Measurements from ENCODE around the gene ROBO3. TPM values are rescaled to one million over a fixed set of nuclear protein-coding genes. Genes with fewer than 3 reads are reported as not detected.
A peak's percentile ranks its signal among the peaks of the same experiment; 100 is the strongest.

Gene ROBO3
- total RNA-seq, 2 experiments from 2014 or later: 12.0 to 12.1 TPM

GRCh38 chr11:124835918-124836317 is 29.3 kb upstream of the ROBO3 start:
- H3K27ac Mint-ChIP-seq: no peak overlapping the region
- H3K36me3 Mint-ChIP-seq (ENCODE audit: low read depth): peaks cover 2% of the 10 kb centered on the region
- DNase-seq: no peak
- peaks cover 17% of the 10 kb centered on the region for H3K4me1 Mint-ChIP-seq
- CTCF ChIA-PET: interaction anchor here (0.6 to 3.2 kb wide), 7 partner anchors 22 to 179 kb away, joined by 3 to 15 read pairs (median 4); no protein-coding TSS in a partner anchor
- peaks cover 54% of the 10 kb centered on the region for H3K27me3 Mint-ChIP-seq
- peak overlapping the region; percentile 67 for H3K4me3 Mint-ChIP-seq
- no peaks in the 10 kb centered on the region for H3K9me3 Mint-ChIP-seq
- POLR2A ChIA-PET: no interaction called here

GRCh38 chr11:124837491-124837856 is 27.8 kb upstream of the ROBO3 start:
- peak overlapping the region; percentile 67 for H3K4me3 Mint-ChIP-seq
- no peaks in the 10 kb centered on the region for H3K9me3 Mint-ChIP-seq
- peaks cover 2% of the 10 kb centered on the region for H3K36me3 Mint-ChIP-seq (ENCODE audit: low read depth)
- peak; percentile 17 for DNase-seq
- H3K4me1 Mint-ChIP-seq: peaks cover 17% of the 10 kb centered on the region
- H3K27me3 Mint-ChIP-seq: peaks cover 64% of the 10 kb centered on the region
- H3K27ac Mint-ChIP-seq: no peak overlapping the region
- POLR2A ChIA-PET: no interaction called here
- CTCF ChIA-PET: interaction anchor here (0.7 to 3.2 kb wide), 11 partner anchors 9 to 173 kb away, joined by 3 to 15 read pairs (median 3); partner anchors contain the start of genes SIAE and SPA17

GRCh38 chr11:124838805-124839127 is 26.5 kb upstream of the ROBO3 start:
- Mint-ChIP-seq H3K9me3 (no peaks in the 10 kb centered on the region), H3K4me3 (no peak overlapping the region), H3K4me1 (peaks cover 17% of the 10 kb centered on the region), H3K36me3 (ENCODE audit: low read depth) (peaks cover 2% of the 10 kb centered on the region), H3K27me3 (peaks cover 69% of the 10 kb centered on the region), H3K27ac (no peak overlapping the region)
- ChIA-PET POLR2A (no interaction called here), CTCF (interaction anchor here (1.3 to 3.2 kb wide), 4 partner anchors 16 to 174 kb away, joined by 4 to 15 read pairs (median 4); no protein-coding TSS in a partner anchor)
- no peak for DNase-seq

GRCh38 chr11:124839128-124839971 is 25.9 kb upstream of the ROBO3 start:
- H3K4me3 Mint-ChIP-seq: no peak overlapping the region

GRCh38 chr11:124839972-124840621 is 25.1 kb upstream of the ROBO3 start:
- H3K27me3 Mint-ChIP-seq: peaks cover 79% of the 10 kb centered on the region
- peaks cover 17% of the 10 kb centered on the region for H3K4me1 Mint-ChIP-seq
- POLR2A ChIA-PET: no interaction called here
- H3K27ac Mint-ChIP-seq: no peak overlapping the region
- peak overlapping the region; percentile 26 for H3K4me3 Mint-ChIP-seq
- CTCF ChIA-PET: interaction anchor here (1.2 to 2.0 kb wide), 2 partner anchors 18 to 25 kb away, joined by 3 to 5 read pairs; partner anchors contain the start of gene ROBO3
- H3K9me3 Mint-ChIP-seq: no peaks in the 10 kb centered on the region
- DNase-seq: no peak
- H3K36me3 Mint-ChIP-seq (ENCODE audit: low read depth): peaks cover 2% of the 10 kb centered on the region

More at GRCh38 chr11:124839128-124839971, 25.9 kb upstream of the ROBO3 start:
- CTCF ChIA-PET: interaction anchor here (1.2 to 3.2 kb wide), 3 partner anchors 19 to 26 kb away, joined by 3 to 15 read pairs (median 5); partner anchors contain the start of gene ROBO3
- Mint-ChIP-seq H3K27ac (no peak overlapping the region), H3K36me3 (ENCODE audit: low read depth) (peaks cover 2% of the 10 kb centered on the region), H3K9me3 (no peaks in the 10 kb centered on the region), H3K27me3 (peaks cover 72% of the 10 kb centered on the region), H3K4me1 (peaks cover 17% of the 10 kb centered on the region)
- POLR2A ChIA-PET: no interaction called here
- no peak for DNase-seq

GRCh38 chr11:124840666-124841065 is 24.6 kb upstream of the ROBO3 start:
- H3K4me1 Mint-ChIP-seq: peaks cover 17% of the 10 kb centered on the region
- no peak for DNase-seq
- H3K27me3 Mint-ChIP-seq: peaks cover 82% of the 10 kb centered on the region
- POLR2A ChIA-PET: no interaction called here
- no peaks in the 10 kb centered on the region for H3K9me3 Mint-ChIP-seq
- CTCF ChIA-PET: interaction anchor here (1.2 to 2.0 kb wide), 2 partner anchors 17 to 25 kb away, joined by 3 to 5 read pairs; partner anchors contain the start of gene ROBO3
- H3K27ac Mint-ChIP-seq: no peak overlapping the region
- H3K4me3 Mint-ChIP-seq: no peak overlapping the region
- peaks cover 2% of the 10 kb centered on the region for H3K36me3 Mint-ChIP-seq (ENCODE audit: low read depth)

- CTCF ChIA-PET: interaction anchor here (1.5 kb wide), 1 partner anchor 25 kb away, joined by 7 read pairs; no protein-coding TSS in a partner anchor
- POLR2A ChIA-PET: no interaction called here
- Mint-ChIP-seq H3K36me3 (ENCODE audit: low read depth) (peaks cover 2% of the 10 kb centered on the region), H3K4me3 (no peak overlapping the region), H3K9me3 (no peaks in the 10 kb centered on the region), H3K27ac (no peak overlapping the region), H3K27me3 (peaks cover 87% of the 10 kb centered on the region), H3K4me1 (peaks cover 15% of the 10 kb centered on the region)
- DNase-seq: no peak
These were observed 24.0 kb upstream of the ROBO3 start for GRCh38 chr11:124841201-124841600.

- no peak for DNase-seq
- Mint-ChIP-seq H3K27ac (no peak overlapping the region), H3K36me3 (ENCODE audit: low read depth) (peaks cover 2% of the 10 kb centered on the region), H3K4me1 (peaks cover 11% of the 10 kb centered on the region), H3K9me3 (no peaks in the 10 kb centered on the region), H3K4me3 (no peak overlapping the region), H3K27me3 (peaks cover 92% of the 10 kb centered on the region)
- ChIA-PET POLR2A (no interaction called here), CTCF (interaction anchor here (0.6 to 1.5 kb wide), 2 partner anchors 24 to 278 kb away, joined by 3 to 7 read pairs; no protein-coding TSS in a partner anchor)
These were observed 23.4 kb upstream of the ROBO3 start for GRCh38 chr11:124841840-124842239.

- H3K27ac Mint-ChIP-seq: no peak overlapping the region
- DNase-seq: no peak
- no peaks in the 10 kb centered on the region for H3K9me3 Mint-ChIP-seq
- H3K4me1 Mint-ChIP-seq: peaks cover 6% of the 10 kb centered on the region
- no peak overlapping the region for H3K4me3 Mint-ChIP-seq
- ChIA-PET POLR2A (no interaction called here), CTCF (interaction anchor here (0.6 to 1.5 kb wide), 2 partner anchors 24 to 278 kb away, joined by 3 to 7 read pairs; no protein-coding TSS in a partner anchor)
- peaks cover 93% of the 10 kb centered on the region for H3K27me3 Mint-ChIP-seq
- peaks cover 2% of the 10 kb centered on the region for H3K36me3 Mint-ChIP-seq (ENCODE audit: low read depth)
These were observed 22.9 kb upstream of the ROBO3 start for GRCh38 chr11:124842305-124842704.

GRCh38 chr11:124843616-124843910 is 21.7 kb upstream of the ROBO3 start:
- Mint-ChIP-seq H3K27ac (no peak overlapping the region), H3K4me3 (no peak overlapping the region), H3K9me3 (no peaks in the 10 kb centered on the region), H3K36me3 (ENCODE audit: low read depth) (peaks cover 2% of the 10 kb centered on the region), H3K4me1 (peaks cover 5% of the 10 kb centered on the region), H3K27me3 (peaks cover 93% of the 10 kb centered on the region)
- ChIA-PET CTCF (interaction anchor here (2.0 kb wide), 1 partner anchor 23 kb away, joined by 8 read pairs; no protein-coding TSS in a partner anchor), POLR2A (interaction anchor here (0.6 kb wide), 1 partner anchor 82 kb away, joined by 3 read pairs; no protein-coding TSS in a partner anchor)
- DNase-seq: no peak

GRCh38 chr11:124844664-124845079 is 20.6 kb upstream of the ROBO3 start:
- H3K4me1 Mint-ChIP-seq: peaks cover 5% of the 10 kb centered on the region
- H3K9me3 Mint-ChIP-seq: no peaks in the 10 kb centered on the region
- H3K4me3 Mint-ChIP-seq: no peak overlapping the region
- no peak overlapping the region for H3K27ac Mint-ChIP-seq
- CTCF ChIA-PET: interaction anchor here (1.6 to 2.0 kb wide), 2 partner anchors 22 to 201 kb away, joined by 3 to 8 read pairs; no protein-coding TSS in a partner anchor
- peaks cover 98% of the 10 kb centered on the region for H3K27me3 Mint-ChIP-seq
- peaks cover 2% of the 10 kb centered on the region for H3K36me3 Mint-ChIP-seq (ENCODE audit: low read depth)
- no peak for DNase-seq
- POLR2A ChIA-PET: no interaction called here

GRCh38 chr11:124846070-124846673 is 19.1 kb upstream of the ROBO3 start:
- DNase-seq: no peak
- peaks cover 97% of the 10 kb centered on the region for H3K27me3 Mint-ChIP-seq
- H3K4me3 Mint-ChIP-seq: no peak overlapping the region
- no peaks in the 10 kb centered on the region for H3K4me1 Mint-ChIP-seq
- H3K27ac Mint-ChIP-seq: no peak overlapping the region
- POLR2A ChIA-PET: no interaction called here
- H3K9me3 Mint-ChIP-seq: no peaks in the 10 kb centered on the region
- CTCF ChIA-PET: interaction anchor here (0.5 to 1.6 kb wide), 2 partner anchors 203 to 615 kb away, joined by 3 to 4 read pairs; no protein-coding TSS in a partner anchor
- no peaks in the 10 kb centered on the region for H3K36me3 Mint-ChIP-seq (ENCODE audit: low read depth)
